ENCODE data around the gene RNF224.
A peak's percentile ranks its signal among the peaks of the same experiment; 100 is the strongest.

RNF224 gene

GRCh38 chr9:137227054-137227852, at the start of gene RNF224:
TSS of gene RNF224 (plus strand) at chr9:137227502. CDS start at chr9:137228336, 834 bp downstream.
- DNase-seq, result peak; percentile 63

- no peak for DNase-seq
Measured at GRCh38 chr9:137178201-137178938, 48.9 kb upstream of the RNF224 start.

- no peak for DNase-seq
Measured at GRCh38 chr9:137178939-137179630, 48.2 kb upstream of the RNF224 start.

- no peak for DNase-seq
Measured at GRCh38 chr9:137179761-137180160, 47.5 kb upstream of the RNF224 start.

GRCh38 chr9:137180491-137180890, 46.8 kb upstream of the RNF224 start:
- DNase-seq, result no peak

GRCh38 chr9:137181680-137182079, 45.6 kb upstream of the RNF224 start:
- DNase-seq, result no peak

- no peak for DNase-seq
Measured at GRCh38 chr9:137182836-137183235, 44.5 kb upstream of the RNF224 start.

- DNase-seq, result no peak
Measured at GRCh38 chr9:137183980-137184595, 43.2 kb upstream of the RNF224 start.

GRCh38 chr9:137184881-137185660, 42.2 kb upstream of the RNF224 start:
- DNase-seq, result no peak

GRCh38 chr9:137185921-137186320, 41.4 kb upstream of the RNF224 start:
- no peak for DNase-seq

- DNase-seq, result no peak
Measured at GRCh38 chr9:137186385-137186784, 40.9 kb upstream of the RNF224 start.

GRCh38 chr9:137187386-137187785, 39.9 kb upstream of the RNF224 start:
- DNase-seq, result no peak

- no peak for DNase-seq
Measured at GRCh38 chr9:137188086-137188489, 39.2 kb upstream of the RNF224 start.

- DNase-seq, result peak; percentile 89
Measured at GRCh38 chr9:137188490-137189296, 38.6 kb upstream of the RNF224 start, which contains the start of the genes ANAPC2 and SSNA1. TSS of gene ANAPC2 (minus strand) at chr9:137188560. CDS start at chr9:137188532, 28 bp downstream. TSS of gene SSNA1 (plus strand) at chr9:137188676. CDS start at chr9:137188727, 51 bp downstream.

GRCh38 chr9:137189297-137190295, 37.7 kb upstream of the RNF224 start:
- no peak for DNase-seq

GRCh38 chr9:137190315-137190856, 36.9 kb upstream of the RNF224 start:
- DNase-seq, result no peak

GRCh38 chr9:137191245-137191644, 36.1 kb upstream of the RNF224 start:
- DNase-seq, result no peak

GRCh38 chr9:137191691-137192447, 35.4 kb upstream of the RNF224 start:
- no peak for DNase-seq

GRCh38 chr9:137192448-137192780, 34.9 kb upstream of the RNF224 start:
- no peak for DNase-seq

Measured in fibroblast of upper back skin (primary cell).